GM10847 (cell line): ENCODE data around the gene PLP1.

Experiments
- POLR2A ChIP-seq: IDR thresholded peaks from 2 replicates; pipeline ENCODE4 v1.6.1; 2011; ENCODE audit not compliant: insufficient read length; ENCODE audit errors: extremely low read depth

PLP1 gene

DNA sequence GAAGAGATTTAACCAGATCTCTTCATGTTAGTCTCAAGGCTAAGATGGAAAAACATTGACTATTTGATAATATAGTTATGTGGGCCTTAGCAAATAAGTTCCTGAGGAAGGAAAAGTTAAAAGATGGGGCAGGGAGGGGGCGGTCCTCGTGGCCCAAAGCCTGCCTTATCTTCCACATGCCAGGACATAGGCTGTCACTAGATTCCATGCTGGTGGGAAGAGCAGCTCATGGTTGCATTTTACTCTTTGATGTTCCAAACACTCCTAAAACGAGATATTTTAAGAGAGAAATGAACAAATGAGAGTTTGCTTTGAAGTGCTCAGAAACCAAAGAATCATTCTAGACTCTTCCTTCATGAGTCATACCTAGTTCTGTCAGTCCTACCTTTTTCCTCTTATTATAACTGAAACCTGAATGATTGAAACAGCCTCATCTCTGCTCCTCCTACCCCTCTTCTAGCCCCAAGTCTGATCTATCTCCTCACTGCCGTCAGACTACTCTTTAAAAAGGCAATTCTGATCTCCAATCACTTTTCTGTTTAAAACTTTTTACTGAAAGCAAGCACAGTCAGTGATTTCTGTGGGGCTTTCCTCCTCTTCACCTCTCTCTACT lies 30.3 kb downstream of the PLP1 start:
- TF ChIP-seq POLR2A, result no peak

DNA sequence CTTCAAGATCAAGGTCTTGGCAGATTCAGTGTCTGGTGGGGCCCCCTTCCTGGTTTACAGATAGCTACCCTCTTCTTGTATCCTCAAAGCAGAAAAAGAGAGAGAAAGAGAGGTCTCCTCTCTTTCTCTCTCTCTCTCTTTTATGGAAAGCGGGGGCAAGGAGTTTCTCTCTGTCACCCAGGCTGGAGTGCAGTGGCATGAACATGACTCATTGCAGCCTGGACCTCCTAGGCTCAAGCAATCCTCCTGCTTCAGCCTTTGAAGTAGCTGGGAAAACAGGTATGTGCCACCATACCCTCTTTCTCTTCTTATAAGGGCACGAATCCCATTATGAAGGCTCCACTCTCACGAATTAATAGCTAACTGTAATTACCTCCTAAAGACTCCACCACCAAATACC lies 35.2 kb downstream of the PLP1 start:
- no peak for TF ChIP-seq POLR2A

DNA sequence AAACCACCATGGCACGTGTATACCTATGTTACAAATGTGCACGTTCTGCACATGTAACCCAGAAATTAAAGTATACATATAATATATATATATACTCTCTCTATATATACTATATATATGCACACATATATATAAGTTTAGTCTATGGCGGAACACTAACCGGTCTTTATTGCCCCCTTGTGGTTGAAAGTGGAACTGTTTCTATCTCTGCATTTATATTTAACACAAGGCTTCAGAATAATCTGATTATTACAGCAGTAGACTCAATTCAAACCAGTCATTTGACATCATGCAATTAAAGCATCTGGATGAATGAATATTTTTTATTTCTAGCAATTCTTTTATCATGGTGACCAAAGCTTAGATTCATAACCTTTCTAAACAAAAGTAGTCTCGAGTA lies 40.9 kb downstream of the PLP1 start:
- TF ChIP-seq POLR2A, result no peak

DNA sequence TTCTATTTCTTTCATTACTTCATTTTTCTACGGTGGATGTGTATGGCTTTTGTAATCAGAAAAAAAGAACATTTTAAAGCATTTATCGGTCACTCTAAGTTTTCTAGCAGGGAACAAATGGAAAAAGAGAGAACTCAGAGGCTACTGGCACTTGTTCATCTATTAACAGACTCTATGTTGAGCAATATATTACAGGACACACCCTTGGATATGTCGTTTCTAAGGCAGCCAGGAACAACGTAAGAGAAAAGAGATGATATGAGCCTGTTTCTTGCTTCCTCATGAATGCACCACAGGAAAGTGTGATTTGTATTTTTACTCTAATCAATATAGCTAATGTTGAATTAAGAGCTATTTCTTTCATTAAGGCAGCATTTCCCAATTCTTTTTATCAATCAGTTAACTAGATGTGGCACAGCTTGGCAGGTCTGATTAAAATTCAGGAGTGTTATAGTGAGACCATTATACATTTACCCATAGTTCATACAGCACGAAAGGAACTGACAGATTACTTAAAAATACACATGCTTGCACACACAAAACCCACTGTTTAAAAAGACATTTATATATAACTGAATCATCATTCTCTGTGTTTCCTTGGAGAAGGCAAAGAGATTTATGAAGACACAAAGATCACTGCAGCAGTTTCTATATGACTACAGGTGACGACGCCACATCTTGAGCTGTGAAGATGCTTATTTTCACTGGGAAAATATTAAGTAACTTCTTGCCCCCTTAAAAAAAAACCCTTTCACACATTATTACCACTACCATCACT lies 42.4 kb downstream of the PLP1 start:
- TF ChIP-seq POLR2A, result no peak

DNA sequence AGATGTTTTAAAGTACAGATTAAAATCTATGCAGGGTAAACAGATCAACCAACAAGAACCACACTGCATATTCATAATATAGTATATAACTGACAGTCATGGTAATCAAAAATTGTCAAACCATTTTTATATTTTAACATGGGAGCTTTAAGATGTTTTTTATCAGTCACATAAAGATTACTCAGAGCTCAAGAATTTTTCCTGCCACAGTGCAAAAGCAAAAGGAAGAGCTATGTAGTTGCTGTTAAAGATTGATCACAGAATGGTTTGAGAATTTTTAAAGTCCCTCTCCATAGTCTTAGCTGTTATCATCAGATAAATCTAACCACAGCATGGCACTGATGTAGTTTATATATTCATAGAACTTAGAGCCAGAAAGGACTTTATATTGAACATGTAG lies 47.0 kb downstream of the PLP1 start:
- TF ChIP-seq POLR2A, result no peak

DNA sequence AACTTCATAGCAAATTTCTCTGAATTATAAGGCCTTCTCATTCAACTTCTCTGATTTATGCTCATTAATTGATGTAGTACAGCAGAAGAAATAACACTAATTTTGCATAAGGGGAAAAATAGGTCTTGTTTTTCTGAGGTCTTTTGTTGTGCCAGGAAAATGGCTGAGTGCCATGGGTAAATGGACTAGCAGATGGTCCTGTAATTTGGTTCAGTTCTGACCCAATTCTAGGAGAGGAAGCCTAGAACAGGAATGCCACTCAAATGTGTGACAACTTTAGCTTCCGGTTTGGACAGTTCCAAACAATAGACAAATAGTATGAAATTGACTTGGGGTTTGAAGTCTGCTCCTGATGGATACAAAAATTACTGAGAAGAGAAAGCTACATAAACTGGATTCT lies 49.2 kb downstream of the PLP1 start:
- TF ChIP-seq POLR2A, result no peak

DNA sequence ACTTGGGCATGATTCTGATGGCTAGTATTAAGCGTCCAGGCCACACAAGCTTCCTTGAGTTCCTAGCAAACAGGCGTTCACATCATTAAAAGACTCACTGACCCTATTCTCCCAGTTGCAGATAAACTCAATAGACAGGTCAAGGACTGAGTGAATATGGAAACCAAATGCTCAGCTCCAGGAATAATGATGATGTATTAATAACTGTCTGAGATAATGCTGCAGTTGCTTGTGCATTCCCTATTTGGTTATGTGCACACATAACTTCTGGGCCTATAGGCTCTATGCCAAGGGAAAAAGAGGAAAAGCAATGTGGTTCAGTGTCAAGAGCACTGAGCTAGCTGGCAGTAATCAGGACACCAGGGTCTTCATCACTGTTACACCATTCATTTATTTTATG lies 51.9 kb downstream of the PLP1 start:
- no peak for TF ChIP-seq POLR2A

DNA sequence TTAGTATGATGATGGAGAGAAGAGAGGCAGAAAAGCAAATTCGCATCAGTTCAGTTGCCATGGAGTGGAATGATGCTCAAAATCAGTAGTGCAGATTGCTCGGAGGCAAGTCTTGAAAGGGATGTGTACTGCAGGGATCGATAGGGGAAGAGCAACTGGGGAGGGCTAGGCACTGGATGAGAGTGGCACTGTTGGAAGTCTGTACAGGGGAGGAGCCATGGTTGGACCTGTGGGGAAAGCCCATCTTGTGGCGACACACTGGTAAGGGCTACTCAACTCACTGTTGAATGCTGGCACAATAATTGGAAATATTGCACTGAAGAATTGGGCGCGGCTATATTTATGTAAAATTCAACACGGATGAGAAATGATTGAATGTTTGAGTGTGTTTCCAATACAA lies 54.2 kb downstream of the PLP1 start:
- no peak for TF ChIP-seq POLR2A

DNA sequence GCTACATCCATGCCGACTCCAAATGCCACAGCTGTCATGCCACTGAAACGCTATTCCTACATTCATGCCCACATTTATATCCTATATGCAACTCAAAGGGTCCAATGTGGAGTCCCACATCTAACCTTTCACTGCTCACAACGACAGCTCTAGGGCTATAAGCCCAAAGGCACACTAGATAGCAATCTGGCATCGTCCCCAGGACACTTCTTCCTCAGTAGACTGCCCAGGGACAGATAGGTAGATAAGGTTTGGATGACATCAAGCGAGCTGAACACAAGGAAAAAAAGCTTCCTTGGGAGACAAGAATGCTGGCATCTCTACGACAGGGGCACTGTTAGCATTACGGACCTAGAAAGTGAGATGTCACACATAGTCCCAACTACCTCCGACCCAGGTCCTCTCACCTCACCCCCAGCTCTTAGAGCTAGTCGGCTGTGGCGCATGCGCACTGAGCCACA lies 54.7 kb downstream of the PLP1 start:
- TF ChIP-seq POLR2A, result no peak

DNA sequence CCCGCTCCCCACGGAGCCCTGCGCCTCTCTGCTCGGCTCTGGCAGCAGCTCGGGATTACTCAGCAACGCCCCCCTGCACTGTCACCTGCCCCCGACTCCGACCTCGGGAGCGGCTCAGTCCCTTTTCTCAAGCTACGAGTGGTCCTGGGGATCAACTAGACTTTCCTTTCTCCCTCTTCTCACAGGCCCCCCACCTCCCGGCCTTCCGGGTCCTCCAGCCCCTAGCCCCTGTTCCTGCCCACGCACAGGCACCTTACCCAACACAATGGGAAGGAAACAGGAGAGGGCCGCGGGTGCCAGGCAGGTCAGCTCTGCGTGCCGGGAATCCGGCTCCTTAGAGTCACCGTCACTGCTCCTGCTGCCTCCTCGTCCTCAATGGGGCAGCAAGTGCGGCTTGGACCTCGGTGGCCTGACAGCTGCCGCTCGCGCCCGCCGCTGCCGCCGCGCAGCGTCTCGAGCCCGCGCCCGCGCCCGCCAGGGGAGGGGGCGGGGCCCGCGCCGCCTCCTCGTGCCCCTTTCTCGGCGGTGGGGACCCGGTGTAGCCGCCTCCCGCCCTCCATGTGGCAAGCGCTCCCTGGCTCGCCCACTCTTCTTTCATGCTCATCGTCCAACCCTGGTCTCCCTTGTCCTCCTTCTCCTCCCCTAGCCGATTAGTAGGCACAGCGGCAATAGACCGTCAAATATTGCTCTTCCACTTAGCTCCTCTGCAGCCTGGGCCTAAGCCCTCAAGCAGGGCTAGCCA lies 55.3 kb downstream of the PLP1 start, which contains the start of gene RAB9B:
Gene RAB9B (minus strand): TSS at position 455 of the 742 bp plus-strand sequence. CDS start 6,473 bp downstream, outside the sequence.
- TF ChIP-seq POLR2A, result no peak

DNA sequence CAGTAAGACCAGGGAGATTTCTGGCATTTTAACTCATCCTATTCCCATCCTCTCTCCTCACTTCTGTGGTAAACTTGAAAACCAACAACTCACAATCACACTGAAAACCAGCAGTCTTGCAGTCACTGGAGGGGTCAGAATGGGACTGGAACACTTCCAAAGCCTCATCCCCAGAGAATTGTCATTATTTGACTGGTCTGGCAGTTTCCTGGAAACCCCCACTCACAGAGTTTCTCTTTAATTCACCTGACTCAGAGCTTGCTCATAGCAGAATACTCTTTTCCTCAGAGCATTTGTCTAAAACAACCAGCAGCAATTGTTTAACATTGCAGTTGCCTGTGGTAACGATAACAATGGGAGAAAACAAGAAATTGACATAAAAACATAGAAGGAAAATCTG lies 62.8 kb downstream of the PLP1 start:
- TF ChIP-seq POLR2A, result no peak
